DND-41 (cell line): ENCODE measurements around the gene FOCAD.

Experiments
- CTCF ChIP-seq: IDR thresholded peaks from 2 replicates; pipeline ENCODE4 v1.5.1; 2012; ENCODE audit warnings: borderline replicate concordance, low read length, moderate library complexity, mild to moderate bottlenecking; ENCODE audit not compliant: poor library complexity, severe bottlenecking; ENCODE audit errors: extremely low read depth
- EZH2 ChIP-seq: IDR thresholded peaks from 3 replicates; pipeline ENCODE4 v1.6.1; 2012; ENCODE audit warnings: borderline replicate concordance, low read depth, mild to moderate bottlenecking, moderate library complexity, low read length, inconsistent platforms; ENCODE audit not compliant: severe bottlenecking

- TF ChIP-seq CTCF (no peak), EZH2 (no peak)
Observed at GRCh38 chr9:20808002-20808401, 123.9 kb downstream of the FOCAD start.
